ENCODE measurements around the gene LY86. TPM values are rescaled to one million over a fixed set of nuclear protein-coding genes. Genes with fewer than 3 reads are reported as not detected.

LY86 gene
- total and polyA plus RNA-seq, 10 of the 15 experiments (the other 5 are each of a cell fraction or from before 2014, with no cell fraction given), result 68.2 to 457 (median 128) TPM

DNA sequence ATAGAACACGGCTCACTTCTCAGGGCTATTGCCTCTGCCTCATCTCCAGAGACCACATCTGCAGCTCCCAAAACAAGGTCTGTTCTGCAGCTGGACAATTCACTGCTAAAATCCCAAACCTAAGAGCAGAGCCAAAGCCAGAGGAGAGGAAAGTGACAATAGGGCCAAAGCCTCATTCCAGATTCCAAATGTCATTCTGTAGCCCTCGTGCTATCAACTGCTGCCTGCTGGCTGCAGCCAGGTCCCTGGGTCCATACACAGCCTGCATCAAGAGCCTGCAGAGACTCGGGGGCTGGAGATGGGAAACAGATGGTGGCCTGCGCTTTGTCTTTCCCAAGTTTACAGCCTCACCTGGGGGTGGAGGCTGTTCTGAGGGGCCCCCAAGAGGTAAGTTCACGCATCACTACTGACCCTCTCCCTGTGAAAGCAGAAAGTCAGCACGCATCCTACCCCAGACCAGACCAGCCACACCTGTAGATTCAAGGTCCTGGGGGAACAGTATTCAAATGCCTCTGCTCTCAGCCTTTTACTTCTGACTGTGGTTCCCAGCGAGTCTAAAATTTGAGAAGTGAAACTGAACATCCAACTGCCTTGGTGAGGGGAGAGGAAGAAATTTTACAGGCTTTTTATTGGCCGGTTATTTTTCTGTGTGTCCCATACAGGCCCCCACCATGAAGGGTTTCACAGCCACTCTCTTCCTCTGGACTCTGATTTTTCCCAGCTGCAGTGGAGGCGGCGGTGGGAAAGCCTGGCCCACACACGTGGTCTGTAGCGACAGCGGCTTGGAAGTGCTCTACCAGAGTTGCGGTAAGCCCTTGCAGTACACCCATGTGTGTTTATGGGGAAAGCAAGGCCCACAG lies at the start of gene LY86 (continued):
- TF ChIP-seq GABPA (IDR thresholded peaks at IDR 0.05; ENCODE audit: low read depth) (no peak), SIX5 (IDR thresholded peaks at IDR 0.05; ENCODE audit: low read depth, low read length, severe bottlenecking) (no peak), IKZF1 (conservative IDR thresholded peaks at IDR 0.05) (peak; percentile 94), USF2 (IDR thresholded peaks at IDR 0.05; ENCODE audit: borderline replicate concordance, low read depth, low read length) (peak; percentile 36), PML (IDR thresholded peaks at IDR 0.05; ENCODE audit: low read length) (no peak), MXI1 (IDR thresholded peaks at IDR 0.05; ENCODE audit: low read depth, low read length) (peak; percentile 74), FOXM1 (IDR thresholded peaks at IDR 0.05; ENCODE audit: low read depth, low read length) (no peak), MYC (IDR thresholded peaks at IDR 0.05; ENCODE audit: insufficient read depth, insufficient read length, insufficient replicate concordance, low read length, severe bottlenecking) (no peak), KAT2A (conservative IDR thresholded peaks at IDR 0.05; ENCODE audit: control insufficient read depth, low read depth, low read length) (no peak), ZNF207 (IDR thresholded peaks at IDR 0.05; ENCODE audit: borderline replicate concordance) (no peak), POLR2AphosphoS2 (IDR thresholded peaks at IDR 0.05; ENCODE audit: low read depth, low read length) (peak; percentile 50; the same call in 1 of the 2 replicates), FOXK2 (IDR thresholded peaks at IDR 0.05) (no peak), ZBTB4 (CRISPR knock-in tag; IDR thresholded peaks at IDR 0.05) (no peak), MYB (IDR thresholded peaks at IDR 0.05; ENCODE audit: borderline replicate concordance, low read depth, low read length) (no peak), HDGF (IDR thresholded peaks at IDR 0.05) (no peak), ZZZ3 (IDR thresholded peaks at IDR 0.05; ENCODE audit: control insufficient read depth, insufficient read length, low read depth) (no peak), SUPT20H (IDR thresholded peaks at IDR 0.05; ENCODE audit: borderline replicate concordance, control insufficient read depth, low read depth, low read length) (no peak), ATF7 (IDR thresholded peaks at IDR 0.05; ENCODE audit: low read depth) (peak; percentile 63; the same call in 1 of the 2 replicates), WRNIP1 (IDR thresholded peaks at IDR 0.05; ENCODE audit: borderline replicate concordance, low read depth, low read length) (no peak)
- TF ChIP-seq, protein P1, sequence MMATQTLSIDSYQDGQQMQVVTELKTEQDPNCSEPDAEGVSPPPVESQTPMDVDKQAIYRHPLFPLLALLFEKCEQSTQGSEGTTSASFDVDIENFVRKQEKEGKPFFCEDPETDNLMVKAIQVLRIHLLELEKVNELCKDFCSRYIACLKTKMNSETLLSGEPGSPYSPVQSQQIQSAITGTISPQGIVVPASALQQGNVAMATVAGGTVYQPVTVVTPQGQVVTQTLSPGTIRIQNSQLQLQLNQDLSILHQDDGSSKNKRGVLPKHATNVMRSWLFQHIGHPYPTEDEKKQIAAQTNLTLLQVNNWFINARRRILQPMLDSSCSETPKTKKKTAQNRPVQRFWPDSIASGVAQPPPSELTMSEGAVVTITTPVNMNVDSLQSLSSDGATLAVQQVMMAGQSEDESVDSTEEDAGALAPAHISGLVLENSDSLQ (IDR thresholded peaks at IDR 0.05), result no peak
- TF ChIP-seq, protein P2, sequence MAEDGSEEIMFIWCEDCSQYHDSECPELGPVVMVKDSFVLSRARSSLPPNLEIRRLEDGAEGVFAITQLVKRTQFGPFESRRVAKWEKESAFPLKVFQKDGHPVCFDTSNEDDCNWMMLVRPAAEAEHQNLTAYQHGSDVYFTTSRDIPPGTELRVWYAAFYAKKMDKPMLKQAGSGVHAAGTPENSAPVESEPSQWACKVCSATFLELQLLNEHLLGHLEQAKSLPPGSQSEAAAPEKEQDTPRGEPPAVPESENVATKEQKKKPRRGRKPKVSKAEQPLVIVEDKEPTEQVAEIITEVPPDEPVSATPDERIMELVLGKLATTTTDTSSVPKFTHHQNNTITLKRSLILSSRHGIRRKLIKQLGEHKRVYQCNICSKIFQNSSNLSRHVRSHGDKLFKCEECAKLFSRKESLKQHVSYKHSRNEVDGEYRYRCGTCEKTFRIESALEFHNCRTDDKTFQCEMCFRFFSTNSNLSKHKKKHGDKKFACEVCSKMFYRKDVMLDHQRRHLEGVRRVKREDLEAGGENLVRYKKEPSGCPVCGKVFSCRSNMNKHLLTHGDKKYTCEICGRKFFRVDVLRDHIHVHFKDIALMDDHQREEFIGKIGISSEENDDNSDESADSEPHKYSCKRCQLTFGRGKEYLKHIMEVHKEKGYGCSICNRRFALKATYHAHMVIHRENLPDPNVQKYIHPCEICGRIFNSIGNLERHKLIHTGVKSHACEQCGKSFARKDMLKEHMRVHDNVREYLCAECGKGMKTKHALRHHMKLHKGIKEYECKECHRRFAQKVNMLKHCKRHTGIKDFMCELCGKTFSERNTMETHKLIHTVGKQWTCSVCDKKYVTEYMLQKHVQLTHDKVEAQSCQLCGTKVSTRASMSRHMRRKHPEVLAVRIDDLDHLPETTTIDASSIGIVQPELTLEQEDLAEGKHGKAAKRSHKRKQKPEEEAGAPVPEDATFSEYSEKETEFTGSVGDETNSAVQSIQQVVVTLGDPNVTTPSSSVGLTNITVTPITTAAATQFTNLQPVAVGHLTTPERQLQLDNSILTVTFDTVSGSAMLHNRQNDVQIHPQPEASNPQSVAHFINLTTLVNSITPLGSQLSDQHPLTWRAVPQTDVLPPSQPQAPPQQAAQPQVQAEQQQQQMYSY (CRISPR knock-in tag; IDR thresholded peaks at IDR 0.05), result no peak

Measured in GM12878 (cell line).